NCI-H2171 (cell line): ENCODE data around the gene NHEJ1.
A peak's percentile ranks its signal among the peaks of the same experiment; 100 is the strongest.

ENCODE experiments used
- DNase-seq: peaks from one replicate; lab custom pipeline; 2025; lab: John Stamatoyannopoulos, UW

The NHEJ1 gene

DNA sequence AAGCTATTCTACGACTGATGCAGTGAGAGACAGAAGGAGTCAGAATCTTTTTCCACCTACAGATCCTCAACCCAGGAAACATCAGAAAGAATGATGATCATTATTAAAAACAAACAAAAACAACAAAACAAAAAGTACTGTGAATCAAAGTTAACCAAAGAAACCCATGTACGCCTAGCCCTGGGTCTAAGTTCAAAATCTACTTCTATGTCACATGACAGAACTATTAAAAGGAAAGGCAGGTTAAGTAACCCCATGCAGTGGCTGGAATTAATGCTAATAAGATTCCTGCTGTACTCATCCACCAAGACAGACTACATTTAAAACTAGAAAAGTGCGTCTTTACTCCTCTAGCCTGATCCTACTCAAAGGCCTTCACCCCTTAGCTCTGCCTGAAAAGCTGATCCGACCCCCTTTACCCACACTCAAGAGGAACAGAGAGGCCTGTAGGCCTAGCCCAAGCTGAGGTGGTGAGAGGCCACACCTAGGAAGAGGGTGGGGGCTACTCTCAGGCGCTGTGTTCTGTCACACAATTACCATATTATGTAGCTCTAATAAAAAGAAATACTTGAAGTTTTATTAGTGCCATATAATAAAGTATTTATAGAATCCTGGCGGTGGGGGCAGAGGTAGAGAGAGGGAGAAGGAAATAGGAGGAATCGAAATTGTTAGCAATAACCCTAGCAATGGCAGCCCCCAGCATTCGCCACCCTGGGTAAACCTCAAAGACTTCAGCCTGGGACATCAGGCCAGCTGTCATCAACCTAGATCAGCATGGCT, 37.1 kb downstream of the NHEJ1 start:
- no peak for DNase-seq

DNA sequence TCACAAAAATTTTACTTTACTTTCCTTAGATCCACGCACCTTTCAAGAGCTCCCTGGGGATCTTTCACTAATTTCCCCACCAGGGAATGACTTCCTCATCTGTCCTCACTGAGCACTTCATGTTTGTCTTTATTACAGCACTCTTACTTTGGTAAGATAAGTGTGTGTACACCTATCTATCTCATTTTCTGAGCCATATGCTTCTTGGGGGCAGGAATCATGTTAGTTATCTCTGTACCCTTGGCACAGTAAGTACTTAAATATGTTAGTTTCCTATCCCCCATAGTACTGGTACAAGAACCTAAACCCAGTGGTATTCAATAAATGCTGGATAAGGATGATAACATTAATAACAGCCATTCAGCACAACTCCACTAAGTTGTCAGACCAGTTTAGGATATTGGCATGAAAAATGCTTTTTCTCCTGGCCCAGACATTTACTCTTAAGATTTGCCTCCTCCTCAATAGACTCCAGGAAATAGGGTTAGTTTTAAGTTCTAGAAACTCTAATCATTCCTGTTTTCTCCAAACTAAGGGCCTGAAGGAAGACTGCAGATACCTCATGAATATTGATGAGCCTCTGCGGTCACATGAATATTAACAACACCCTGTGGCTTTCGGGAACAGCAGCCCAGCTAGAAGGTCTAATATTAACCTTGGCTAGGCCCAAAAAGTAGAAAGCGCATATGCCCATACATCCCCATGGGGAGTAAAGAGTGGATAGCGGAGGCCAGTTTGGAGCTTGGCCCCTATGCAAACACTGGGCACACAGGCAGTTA, 38.2 kb downstream of the NHEJ1 start:
- DNase-seq: no peak

DNA sequence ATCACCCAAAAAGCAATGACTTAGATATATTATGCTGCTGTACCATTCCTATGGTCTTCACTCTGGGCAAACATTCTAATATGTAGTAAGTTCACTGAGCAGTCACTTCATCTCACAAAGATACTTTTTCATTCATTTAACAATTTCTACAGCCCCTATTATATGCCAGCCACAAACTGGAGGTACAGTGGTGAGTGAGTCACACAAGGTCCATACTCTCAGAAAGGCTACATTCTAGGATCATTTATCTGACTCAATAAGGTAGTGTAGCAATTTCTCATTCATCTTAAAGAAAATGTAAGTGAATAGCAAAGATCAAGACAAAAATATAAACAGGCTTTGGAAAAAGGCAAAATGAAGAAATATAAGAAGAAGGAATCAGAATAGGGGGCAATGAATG, 40.5 kb downstream of the NHEJ1 start:
- no peak for DNase-seq

DNA sequence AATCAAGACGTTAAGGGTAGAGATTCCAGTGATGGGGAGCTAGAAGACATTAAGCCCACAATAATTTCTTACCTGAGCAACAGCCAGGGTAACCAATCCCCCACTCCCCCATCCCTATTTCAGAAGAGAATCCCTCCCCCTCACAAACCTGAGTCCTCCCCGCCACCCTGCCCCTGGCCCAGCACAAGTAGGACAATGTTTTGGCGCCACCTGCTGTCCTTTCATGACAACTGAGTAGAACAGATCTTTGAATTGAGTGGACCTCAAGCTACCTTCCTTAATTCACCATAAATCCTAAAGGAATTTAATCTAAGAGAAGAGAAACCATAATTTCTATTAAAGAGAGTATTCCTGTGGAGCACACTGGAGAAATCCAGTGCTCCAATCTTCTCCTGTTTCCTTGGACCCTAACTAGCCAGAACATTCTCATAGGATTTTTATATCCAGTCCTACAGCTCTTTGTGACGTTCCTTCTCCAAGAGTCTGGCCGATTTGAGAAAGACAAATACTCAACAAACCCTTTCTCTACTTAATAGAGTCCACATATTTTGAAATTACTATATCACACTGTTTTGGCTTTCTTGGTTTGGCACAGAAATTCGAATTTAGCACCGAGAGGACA, 41.1 kb downstream of the NHEJ1 start:
- peak; percentile 46 for DNase-seq

DNA sequence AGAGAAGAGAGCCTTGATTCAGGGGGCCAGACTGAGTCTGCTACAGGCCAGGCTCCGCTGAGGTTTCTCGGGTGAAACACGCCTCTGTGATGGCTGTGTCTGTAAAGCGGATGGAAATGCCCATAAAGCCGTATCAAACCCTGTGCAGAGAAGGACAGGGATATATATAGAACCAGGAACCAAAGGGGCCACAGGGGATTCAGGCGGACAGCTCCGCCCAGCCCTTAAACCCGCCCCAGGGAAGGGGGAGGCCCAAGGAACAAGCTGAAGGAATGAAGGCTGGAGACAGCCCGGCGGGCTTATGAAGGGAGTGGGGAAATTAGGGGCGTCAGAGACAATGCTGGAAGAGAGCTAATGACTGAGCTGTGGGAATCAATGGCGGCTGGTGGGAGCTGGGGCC, 42.1 kb downstream of the NHEJ1 start:
- DNase-seq: no peak

DNA sequence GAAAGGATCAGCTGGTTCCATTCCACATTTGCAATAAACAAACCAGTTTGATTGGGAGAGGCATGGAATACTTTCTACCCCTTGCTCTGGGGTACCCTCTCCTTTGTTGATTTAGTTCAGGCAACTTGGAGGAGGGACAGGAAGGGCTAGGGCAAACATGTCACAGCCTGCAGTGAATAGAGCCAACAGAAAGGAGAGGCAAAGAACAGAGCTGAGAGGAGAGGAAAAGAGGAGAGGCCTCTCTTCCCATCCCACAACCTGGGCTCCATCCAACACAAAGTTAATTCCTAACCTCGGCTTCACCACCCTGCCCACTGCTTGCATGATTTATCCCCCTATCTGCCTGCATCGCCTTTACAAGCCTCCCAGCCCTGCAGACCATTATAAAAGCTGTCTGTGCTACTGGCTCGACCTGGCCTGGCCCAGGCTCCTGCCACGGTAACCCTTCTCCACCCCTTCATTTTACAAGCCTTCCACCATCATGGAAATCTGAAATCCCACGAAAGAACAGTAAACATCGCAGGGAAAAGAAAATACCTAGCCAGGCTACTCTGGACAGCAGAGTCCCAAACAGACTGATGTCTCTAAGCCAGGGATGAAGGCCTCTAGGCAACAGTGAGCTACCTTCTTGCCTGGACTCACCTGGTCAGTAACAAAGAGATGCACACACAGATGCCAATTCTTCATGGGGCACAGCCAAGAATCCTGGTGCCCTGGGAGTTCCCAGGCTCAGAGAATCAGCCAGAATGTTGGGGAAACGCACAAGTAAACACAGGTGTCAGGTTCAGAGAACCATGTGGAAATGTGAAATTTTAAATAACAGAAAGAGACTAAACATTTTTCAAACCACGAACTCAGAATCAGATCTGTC, 43.6 kb downstream of the NHEJ1 start:
- DNase-seq: no peak

DNA sequence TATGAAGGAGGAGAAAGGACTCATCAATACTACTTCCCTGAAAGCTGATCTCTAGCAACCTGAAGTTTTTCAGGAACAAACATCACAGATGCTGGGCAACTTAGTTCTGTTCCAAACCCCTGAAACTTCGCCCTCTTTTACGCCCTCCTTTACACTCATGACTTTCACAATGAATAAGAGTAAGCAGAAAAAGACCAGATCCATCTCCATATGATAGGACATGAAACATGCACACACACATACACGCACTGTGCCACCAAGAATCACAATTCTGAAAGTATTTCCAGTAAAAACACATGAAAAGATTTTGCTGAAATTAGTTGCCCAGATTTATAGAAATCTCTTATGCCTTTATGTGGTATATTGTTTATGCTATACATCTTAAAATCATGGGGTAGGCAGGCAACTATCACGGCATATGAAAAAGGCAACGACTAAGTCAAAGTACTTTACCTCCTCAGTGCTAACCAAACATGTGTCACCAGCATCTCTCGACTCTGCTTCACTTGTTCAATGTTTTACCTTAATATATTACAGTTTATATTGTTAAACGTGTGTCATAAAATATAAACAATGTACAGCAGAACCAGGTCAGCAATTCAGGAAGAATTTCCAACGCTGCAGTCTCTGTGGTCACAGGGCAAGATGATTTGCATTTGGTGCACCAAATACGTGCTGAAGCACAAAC, 47.8 kb downstream of the NHEJ1 start:
- no peak for DNase-seq

DNA sequence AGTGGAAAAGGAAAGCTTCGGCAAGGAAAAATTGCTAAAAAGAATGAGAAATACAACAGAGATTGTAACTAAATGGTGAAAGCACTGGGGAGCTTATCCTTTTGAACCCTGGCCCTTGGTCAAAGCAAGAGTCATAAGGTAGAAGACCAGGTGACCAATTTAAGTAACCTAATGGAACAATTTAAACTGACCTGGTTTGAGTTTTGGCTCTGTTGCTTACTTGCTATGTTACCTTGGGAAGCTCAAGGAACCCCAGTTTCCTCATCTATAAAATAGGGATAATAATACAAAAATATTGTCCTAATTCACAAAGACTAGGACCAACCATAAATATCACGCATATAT, 48.6 kb downstream of the NHEJ1 start:
- DNase-seq: no peak

DNA sequence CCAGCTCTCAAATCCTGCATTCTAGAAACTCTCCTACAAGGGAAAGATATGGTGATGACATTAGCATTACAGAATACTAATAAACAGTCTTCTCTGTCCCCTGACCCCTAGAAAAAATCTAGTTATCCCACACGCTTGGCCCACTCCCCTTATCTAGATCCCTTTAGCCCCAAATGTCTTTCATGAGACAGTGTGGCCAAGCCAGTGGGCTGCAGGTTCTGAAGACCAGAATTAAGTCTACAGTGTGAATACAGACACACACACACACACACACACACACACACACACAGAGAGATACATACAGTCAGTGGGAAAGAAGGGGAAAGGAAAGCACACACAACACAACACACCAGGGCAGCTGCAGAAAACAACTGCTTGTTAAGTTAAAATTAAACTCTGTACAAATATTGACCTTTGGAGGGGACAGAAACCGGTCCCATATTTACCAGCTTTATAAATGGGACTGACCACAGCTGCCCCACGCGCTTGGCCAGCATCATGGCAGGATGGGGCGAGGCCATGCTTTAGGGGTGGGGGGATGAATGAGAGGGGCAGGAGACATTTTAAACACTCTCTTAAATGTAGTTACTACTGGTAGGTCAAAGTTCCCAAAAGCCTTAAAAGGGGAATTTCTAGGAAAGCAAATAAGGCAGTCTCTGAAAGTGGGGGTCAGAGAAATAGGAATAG, 49.1 kb downstream of the NHEJ1 start:
- no peak for DNase-seq

DNA sequence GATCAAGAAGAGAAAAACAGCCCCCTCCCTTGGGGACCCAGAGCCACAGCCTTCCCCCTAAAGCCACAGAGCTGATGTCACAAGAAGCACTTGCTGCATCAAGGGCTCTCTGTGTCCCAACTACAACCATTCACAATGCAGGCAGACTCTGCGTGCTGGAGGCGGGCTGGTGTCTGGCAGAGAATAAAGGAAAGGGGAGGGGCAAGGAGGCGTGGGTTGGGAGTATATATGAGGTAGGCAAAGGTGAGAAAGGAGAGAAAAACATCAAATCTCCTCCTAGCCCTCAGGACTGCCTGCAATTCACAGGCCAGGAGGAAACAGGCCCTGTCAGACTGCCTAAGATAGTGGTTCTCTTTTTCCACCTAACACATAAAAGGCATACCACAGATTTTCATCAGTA, 51.1 kb downstream of the NHEJ1 start:
- DNase-seq: no peak

DNA sequence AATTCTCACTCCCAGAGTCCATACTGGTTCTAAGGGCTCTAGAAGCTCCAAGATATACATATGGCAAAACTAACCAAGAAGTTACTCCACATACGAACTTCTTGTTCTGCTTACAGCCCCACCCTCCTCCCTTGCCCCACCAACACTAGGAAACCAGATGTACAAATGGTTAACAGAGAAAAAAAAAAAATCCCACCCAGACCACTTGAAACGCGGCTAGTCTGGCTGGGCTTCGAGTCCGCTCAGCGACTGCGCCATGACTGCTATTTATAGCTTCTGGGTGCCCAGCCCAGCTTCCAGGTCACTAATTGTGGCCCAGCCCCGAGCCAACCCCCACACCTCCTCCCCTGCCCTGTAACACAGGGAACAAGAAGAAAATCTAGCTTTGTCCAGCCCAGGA, 52.9 kb downstream of the NHEJ1 start:
- no peak for DNase-seq

DNA sequence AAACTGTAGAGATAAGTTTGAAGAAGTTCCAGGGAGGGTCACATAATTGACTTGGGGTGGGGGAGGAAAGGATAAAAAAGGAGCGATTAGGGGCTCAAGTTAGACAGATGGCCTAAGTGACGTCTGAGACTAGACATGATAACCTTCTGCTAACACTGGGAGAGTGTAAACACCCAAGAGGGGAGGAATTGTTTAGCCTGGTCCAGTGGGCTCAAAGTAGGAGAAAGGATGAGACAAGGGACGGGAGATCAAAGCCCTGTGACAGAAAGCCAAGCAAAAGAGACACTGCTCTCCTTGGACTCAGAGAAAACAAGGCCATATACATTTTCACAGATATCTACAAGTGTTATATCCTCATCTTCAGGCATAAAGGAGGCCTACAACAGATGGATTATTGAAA, 54.4 kb downstream of the NHEJ1 start:
- DNase-seq: no peak

DNA sequence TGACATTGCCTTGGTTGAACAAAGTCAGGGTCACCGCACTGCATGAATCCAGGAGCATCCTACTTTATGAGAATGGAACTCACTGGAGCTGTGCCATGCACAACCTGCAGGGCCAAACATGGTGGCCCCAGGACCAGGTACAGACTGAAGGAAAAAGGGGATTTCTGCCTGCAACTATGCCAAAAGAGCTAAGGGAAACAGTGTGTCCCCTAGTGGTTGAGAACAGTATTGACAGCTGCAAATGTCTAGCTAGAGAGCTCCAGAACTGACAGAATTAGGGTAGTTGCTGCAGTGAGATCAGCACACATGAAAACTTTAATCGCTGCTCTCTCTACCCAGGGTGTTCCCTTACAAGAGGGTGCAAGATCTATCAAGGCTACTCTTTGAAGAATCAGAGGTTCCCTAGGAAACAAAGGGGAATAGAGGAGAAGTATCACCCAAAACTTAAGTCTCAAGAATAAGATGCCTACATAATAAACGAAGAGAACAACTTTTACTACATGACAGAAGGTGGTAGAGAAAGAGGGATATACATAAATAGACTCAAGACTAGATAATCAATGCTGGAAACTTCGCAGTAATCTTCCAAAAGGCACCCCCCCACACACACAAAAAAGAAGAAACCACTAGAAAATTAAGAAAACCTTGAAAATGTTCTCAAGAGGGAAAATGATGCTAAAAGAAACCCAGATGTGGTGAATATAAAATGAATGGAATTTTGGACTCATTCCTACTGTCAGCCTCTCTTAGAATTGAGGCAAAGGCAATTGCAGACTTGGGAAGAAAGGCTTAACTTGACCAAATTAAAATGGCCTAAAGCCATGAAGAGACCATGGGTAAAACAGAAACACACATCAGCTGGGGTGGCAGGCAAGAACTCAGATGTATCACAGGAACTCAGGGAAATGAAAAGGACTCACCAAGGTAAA, 56.2 kb downstream of the NHEJ1 start:
- DNase-seq: no peak

DNA sequence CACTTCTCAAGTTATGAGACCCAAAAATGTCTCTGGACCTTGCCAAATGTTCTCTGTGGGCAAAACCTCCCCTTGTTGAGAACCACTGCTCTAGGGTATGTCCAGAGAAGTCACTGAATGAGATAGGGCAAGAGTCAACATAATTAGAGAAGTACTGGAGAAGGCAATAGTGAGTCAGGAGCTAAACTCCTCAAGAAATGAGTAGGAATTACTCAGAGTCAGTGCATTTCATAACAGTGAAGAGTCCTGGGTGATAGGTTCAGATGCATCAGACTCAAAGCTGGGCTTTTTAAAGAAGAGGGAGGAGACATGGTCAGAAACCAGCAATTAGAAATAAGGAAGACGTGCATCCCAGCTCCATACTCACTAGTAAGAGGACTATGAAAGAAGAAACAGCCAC, 61.3 kb downstream of the NHEJ1 start:
- no peak for DNase-seq

DNA sequence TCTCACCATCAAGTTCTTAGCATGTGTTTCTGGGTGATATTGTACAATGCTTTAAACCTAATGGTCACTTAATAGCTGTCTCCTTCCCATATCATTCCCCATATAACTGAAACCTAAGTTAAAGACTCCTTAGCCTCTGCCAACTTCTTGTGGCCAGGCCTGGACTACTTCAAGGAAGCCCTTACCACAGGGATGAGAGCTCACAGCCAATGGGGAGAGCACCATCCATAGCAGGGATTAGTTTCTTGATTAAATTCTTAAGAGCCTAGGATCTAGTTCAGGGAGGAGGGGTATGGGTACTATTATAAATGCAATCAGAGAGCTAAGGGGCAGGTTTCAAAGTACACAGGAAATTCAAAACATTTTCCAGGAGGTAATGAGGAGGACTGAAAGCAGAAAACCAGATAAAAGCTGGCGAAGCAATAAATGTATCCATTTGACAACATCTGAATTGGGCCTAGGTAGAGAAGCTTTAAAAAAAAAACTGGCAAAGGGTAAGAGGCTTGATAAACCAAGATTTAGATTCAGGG, 65.1 kb downstream of the NHEJ1 start:
- no peak for DNase-seq

DNA sequence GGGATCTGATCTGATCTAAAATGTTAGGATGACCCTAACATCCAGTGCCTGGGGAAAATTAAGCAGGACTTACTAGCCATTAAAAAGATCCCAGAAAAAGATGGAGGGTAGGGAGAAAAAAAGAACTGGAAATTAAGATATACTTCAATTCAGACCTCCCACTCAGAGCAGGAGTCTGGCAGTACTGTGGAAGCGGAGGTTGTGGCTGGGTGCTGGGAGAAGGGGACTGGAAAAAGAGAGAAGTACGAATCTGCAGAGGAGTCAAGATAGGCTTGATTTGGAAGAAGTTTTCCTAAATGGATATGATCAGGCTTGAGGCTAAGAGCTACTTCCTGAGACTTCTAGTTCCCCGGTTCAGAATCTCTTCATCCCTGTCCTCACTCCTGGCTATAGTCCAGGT, 66.4 kb downstream of the NHEJ1 start:
- no peak for DNase-seq

DNA sequence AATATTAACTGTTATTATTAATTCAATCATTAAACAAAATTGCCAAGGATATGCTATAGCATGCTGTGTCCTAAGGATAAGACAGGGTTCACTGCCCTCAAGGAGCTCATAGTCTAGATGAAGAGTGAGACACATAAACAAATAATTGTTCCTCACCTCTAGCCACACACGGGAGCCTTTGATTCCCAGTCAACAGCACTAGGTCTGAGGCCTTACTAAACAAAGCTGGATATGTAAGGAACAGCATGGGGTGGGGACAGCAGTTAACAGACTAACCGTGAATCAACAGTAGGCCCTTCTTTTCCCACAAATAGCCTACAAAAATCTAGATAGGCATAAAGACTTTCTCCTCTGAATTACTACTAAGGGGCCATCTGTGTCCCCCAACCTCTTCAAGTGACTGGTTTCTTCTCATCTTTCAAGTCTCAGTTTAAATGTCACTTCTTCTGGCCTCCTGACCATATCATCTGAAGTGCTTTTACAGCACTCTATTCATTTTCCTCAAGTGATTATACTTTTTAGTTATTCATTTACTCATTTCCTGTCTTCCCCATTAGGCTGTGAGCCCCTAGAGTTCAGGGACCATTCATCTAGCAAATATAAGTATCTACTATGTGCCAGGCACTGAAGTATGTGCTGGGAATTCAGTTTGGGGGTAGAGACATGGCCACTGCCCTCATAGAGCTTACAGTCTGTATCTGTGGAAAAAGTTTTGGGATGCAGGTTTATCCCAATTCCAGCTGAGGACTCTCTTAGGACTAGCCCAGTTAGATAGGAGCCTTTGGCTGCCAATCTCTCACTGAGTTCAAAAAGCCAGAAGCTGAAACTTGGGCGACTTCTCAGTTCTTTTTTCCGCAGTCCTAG, 69.9 kb downstream of the NHEJ1 start:
- DNase-seq: no peak

DNA sequence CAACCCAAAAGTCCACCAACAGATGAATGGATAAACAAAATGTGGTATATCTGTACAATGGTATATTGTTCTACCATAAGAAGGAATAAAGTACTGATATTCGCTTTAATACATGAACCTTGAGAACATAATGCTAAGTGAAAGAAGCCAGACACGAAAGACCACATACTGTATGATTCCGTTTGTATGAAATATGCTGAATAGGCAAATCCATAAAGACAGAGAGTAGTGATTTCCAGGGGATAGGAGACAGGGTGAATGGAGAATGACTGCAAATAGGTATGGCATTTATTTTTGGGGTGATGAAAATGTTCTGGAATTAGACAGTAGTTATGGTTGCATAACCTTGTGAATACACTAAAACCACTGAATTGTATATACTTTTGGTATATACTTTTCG, 71.3 kb downstream of the NHEJ1 start:
- DNase-seq: no peak

DNA sequence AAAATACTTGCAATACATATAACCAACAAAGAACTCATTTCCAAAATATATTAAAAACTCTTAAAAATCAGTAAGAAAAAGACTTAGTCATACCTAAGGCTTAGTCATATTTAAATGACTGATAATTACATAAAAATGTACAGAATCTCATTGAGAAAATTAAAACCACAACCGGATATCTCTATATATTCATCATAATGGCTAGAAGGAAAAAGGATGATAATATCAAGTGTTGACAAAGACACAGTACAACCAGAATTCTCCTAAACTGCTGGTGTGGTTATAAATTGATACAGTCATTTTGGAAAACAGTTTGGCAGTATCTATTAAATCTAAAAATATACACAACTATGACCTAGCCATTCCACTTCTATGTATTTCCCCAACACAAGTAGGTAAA, 72.8 kb downstream of the NHEJ1 start:
- DNase-seq: no peak
